HG02943 (cell line): Measurements from ENCODE around the gene MRFAP1L1.

Experiments
- ATAC-seq: cut with Tn5 transposase; IDR thresholded peaks from one replicate; pipeline ENCODE4 v1.9.1; 2021; ENCODE audit warnings: mild to moderate bottlenecking, low read depth, moderate library complexity; ENCODE audit not compliant: unreplicated experiment

The MRFAP1L1 gene

DNA sequence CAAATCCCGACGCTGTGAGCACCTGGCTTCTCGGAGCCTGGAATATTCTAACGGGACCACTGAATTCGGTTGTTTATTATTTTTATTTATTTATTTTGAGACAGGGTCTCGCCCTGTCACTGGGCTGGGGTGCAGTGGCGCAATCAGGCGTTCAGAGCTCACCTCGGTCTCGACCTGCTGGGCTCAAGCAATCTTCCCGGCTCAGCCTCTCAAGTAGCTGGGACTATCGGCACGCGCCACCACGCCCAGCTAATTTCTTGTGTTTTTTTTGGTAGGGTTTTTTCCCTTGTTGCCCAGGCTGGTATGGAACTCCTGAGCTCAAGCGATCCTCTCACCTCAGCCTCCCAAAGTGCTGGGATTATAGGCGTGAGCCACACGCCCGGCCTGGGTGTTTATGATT is 37.5 kb downstream of the MRFAP1L1 start:
- ATAC-seq = no peak

GRCh38 chr4:6671648-6672047 is 38.0 kb downstream of the MRFAP1L1 start:
- no peak for ATAC-seq

GRCh38 chr4:6668391-6668790 is 41.3 kb downstream of the MRFAP1L1 start:
- no peak for ATAC-seq

- no peak for ATAC-seq
These were observed 44.4 kb downstream of the MRFAP1L1 start for GRCh38 chr4:6665320-6665654.

DNA sequence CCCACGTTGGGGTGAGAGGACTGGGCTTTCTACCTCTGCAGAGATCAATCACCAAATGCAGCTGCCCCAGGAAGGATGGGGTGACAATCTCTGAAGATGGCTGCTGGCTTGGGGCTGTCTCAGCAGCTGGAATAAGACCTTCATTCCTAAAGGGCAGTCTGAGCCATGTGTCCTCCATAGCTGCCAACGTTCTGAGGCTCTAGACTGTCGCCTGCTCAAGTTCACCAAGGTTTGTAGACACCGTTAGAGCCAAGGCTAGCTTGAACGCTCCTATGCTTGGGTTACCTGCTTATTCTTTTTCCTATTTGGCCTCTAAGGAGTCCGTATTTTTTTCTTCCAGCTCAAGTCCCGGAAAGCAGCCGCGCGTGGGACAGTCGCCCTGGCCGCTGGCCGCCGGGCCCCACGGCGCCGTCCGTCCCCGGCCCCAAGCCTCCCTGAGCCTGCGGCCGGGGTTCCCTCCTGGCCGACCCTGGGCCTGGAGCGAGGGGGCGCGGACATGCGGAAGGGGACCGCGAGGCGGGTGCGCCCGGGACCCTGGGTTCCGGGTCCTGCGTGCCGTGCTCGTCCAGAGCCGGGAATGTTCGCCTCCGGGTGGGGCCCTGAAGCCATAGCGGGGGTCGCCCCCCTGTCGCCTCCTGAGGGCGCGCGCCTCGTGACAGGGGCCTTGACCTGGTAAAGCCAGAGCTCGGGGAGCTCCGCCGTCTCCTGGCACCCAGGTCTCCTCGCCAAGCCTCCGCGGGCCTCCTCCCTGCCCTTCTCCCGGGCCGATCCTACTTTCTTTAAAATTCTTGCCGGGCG is 45.9 kb downstream of the MRFAP1L1 start:
- no peak for ATAC-seq

DNA sequence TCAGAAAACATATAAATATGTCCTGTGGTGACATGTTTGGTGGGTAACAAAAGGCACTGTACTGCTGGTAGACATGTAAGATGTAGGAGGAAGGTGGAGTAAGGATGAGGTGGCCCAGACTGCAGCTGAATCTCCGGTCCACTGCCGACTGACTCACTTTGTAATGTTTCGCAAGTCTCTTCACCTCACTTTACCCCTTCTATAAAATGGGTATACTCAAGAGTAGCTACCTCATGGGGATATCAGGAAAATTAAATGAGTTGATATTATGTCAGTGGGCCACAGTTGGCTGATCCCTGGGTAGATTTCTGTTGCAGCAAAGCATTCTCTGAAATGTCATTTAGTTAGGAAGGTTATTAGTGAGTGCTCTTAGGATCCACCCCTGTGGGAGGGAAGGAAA is 47.1 kb downstream of the MRFAP1L1 start:
- ATAC-seq = no peak

DNA sequence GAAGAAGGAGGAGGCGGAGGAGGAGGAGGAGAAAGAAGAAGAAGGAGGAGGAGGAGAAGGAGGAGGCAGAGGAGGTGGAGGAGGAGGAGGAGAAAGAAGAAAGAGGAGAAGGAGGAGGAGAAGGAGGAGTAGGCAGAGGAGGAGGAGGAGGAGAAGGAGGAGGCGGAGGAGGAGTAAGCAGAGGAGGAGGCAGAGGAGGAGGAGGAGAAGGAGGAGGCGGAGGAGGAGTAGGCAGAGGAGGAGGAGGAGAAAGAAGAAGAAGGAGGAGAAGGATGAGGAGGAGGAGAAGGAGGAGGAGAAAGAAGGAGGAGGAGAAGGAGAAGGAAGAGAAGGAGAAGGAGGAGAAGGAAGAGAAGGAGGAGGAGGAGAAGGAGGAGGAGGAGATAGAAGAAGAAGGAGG is 49.2 kb downstream of the MRFAP1L1 start:
- ATAC-seq = no peak

DNA sequence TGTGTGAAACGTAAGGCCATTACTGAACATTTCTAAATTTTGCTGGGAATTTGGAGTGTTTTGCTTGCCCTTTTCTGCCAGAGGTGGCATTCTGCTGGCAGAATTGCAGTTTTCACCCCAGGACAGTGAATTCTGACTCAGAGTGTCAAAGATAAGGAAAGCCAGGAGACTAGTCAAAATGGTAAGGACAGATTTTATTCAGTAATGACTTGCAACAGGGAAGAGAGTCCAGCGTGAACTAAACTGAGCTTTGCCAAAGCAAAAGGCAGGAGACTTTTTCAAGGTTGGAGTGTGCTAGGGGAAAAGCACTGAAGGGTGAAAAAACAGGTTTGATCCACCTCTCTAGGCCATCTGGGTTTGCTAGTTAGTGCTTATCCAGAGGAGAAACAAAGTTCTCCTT is 49.8 kb downstream of the MRFAP1L1 start:
- no peak for ATAC-seq

DNA sequence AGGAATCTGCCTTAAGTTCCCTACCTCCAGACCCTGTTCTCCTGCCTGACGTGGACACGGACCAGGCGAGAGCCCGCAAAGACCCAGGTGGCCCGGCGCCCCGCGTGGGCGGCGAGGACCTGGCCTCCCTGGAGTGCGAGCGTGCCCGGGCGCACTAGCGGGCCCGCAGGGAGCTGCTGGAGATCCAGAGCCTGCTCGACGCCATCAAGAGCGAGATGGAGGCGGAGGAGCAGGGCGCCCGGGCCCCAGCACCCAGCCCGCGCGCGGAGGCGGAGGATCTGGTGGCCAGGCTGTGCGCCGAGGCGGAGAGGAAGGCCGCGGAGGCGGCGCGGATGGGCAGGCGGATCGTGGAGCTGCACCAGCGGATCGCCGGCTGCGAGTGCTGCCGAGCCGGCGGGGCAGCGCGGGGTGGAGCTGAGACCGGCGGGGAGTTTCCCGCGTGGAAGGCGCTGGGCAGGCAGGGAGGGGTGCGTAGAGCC is 51.0 kb downstream of the MRFAP1L1 start:
- no peak for ATAC-seq

DNA sequence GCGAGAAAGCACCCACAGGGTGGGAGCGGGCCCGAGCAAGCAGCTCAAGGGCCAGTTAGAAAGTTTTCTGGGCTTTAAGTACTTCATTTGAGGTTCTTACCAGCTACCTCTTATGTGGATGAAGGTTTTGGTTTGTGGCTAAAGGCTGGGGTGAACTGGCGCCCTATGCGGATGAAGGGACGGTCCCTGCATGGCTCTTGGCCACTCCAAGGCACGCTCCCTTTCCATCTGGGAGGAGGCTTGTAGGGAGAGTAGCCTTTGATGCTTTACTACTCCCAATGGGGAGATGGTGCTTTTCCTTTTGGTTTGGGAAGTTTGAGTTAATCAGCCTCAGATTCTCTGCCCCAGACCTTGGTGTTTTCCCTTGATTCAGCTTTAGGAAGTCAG is 51.5 kb downstream of the MRFAP1L1 start:
- no peak for ATAC-seq
